Endothelial cell (in vitro differentiated cells): ENCODE data around the gene CA5A. TPM values are rescaled to one million over a fixed set of nuclear protein-coding genes. Genes with fewer than 3 reads are reported as not detected.
"Not testable (repeated sequence)": the region's sequence is repeated elsewhere in the genome, so short reads cannot be mapped to it uniquely, and the experiment has no call there.

Experiments used
- DNase-seq: peaks from one replicate; pipeline ENCODE4 v3.0.0; 2021; ENCODE audit warnings: low spot score
- H3K27ac Mint-ChIP-seq: one replicate; pipeline ENCODE4 v1.8.0; 2021; ENCODE audit warnings: mixed read lengths, inconsistent platforms; ENCODE audit not compliant: unreplicated experiment
- H3K27me3 Mint-ChIP-seq: one replicate; pipeline ENCODE4 v1.8.0; 2021; ENCODE audit warnings: mild to moderate bottlenecking, moderate library complexity, mixed read lengths, inconsistent platforms; ENCODE audit not compliant: unreplicated experiment
- H3K36me3 Mint-ChIP-seq: one replicate; pipeline ENCODE4 v1.8.0; 2021; ENCODE audit warnings: mild to moderate bottlenecking, low read depth, mixed read lengths, inconsistent platforms; ENCODE audit not compliant: unreplicated experiment
- H3K4me1 Mint-ChIP-seq: one replicate; pipeline ENCODE4 v1.8.0; 2021; ENCODE audit warnings: mild to moderate bottlenecking, mixed read lengths, inconsistent platforms; ENCODE audit not compliant: unreplicated experiment
- H3K4me3 Mint-ChIP-seq: one replicate; pipeline ENCODE4 v1.8.0; 2021; ENCODE audit warnings: mild to moderate bottlenecking, mixed read lengths, inconsistent platforms; ENCODE audit not compliant: unreplicated experiment
- H3K9me3 Mint-ChIP-seq: one replicate; pipeline ENCODE4 v1.8.0; 2021; ENCODE audit warnings: mixed read lengths, inconsistent platforms; ENCODE audit not compliant: unreplicated experiment
- total RNA-seq: library from RNA; stranded (reverse); fragmentation: NEBNext Ultra II Directional; extraction: Animal tissue kit (Norgen Biotek cat#: 25700); gene quantifications from one replicate; pipeline ENCODE4 v1.2.1, GENCODE V29; 2021; ENCODE audit not compliant: unreplicated experiment
- TF ChIP-seq, protein P1 (sequence below): fragments of 200-600 bp; sonication (generic); IDR thresholded peaks from one replicate; pipeline ENCODE4 v1.5.0; 2021; ENCODE audit warnings: antibody characterized with exemption; ENCODE audit not compliant: unreplicated experiment

Gene CA5A
- total RNA-seq, 1 donor from 2014 or later = not detected

DNA sequence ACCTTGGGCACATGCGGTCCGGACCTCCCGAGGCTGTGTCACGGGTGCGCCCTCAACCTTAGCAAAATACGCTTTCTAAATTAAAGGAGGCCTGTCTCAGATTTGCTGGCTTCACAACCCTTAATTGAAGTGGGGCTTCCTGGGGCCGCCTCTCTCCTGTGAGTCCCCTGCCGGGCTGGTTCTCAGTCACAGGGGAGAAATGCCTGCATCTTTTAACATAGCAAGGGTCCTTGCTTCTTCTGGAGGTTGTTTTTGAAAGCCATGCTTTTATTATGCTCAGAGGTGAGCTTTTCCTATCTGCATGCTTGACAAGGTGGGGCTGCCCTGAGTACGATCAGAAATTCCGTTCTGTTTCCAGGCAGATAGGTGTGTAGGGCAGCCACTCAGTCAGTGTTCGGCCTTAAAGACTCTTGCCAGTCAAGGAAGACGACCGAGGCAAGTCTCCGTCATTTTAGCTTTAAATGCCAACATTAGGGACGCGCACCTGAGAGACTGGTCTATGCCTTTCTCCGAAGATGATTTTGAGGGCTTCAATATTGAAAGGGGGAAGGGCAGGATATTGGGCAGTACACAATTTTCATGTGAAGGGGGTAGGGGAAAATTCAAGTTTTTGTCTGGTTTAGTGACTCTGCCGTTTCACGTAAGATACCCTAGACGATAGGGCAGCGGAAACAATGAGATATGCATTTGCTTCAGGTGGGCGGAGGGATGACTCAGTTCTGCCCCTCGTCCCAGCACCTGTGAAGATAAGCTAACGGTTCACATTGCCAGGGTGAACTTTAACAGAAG, 61.5 kb downstream of the CA5A start:
- H3K4me1 Mint-ChIP-seq = no peaks in the 10 kb centered on the region
- H3K36me3 Mint-ChIP-seq = no peaks in the 10 kb centered on the region
- H3K4me3 Mint-ChIP-seq = no peak overlapping the region
- no peak for DNase-seq
- peaks cover 11% of the 10 kb centered on the region for H3K27me3 Mint-ChIP-seq
- TF ChIP-seq, protein P1, sequence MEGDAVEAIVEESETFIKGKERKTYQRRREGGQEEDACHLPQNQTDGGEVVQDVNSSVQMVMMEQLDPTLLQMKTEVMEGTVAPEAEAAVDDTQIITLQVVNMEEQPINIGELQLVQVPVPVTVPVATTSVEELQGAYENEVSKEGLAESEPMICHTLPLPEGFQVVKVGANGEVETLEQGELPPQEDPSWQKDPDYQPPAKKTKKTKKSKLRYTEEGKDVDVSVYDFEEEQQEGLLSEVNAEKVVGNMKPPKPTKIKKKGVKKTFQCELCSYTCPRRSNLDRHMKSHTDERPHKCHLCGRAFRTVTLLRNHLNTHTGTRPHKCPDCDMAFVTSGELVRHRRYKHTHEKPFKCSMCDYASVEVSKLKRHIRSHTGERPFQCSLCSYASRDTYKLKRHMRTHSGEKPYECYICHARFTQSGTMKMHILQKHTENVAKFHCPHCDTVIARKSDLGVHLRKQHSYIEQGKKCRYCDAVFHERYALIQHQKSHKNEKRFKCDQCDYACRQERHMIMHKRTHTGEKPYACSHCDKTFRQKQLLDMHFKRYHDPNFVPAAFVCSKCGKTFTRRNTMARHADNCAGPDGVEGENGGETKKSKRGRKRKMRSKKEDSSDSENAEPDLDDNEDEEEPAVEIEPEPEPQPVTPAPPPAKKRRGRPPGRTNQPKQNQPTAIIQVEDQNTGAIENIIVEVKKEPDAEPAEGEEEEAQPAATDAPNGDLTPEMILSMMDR = no peak
- no peak overlapping the region for H3K27ac Mint-ChIP-seq
- no peaks in the 10 kb centered on the region for H3K9me3 Mint-ChIP-seq

DNA sequence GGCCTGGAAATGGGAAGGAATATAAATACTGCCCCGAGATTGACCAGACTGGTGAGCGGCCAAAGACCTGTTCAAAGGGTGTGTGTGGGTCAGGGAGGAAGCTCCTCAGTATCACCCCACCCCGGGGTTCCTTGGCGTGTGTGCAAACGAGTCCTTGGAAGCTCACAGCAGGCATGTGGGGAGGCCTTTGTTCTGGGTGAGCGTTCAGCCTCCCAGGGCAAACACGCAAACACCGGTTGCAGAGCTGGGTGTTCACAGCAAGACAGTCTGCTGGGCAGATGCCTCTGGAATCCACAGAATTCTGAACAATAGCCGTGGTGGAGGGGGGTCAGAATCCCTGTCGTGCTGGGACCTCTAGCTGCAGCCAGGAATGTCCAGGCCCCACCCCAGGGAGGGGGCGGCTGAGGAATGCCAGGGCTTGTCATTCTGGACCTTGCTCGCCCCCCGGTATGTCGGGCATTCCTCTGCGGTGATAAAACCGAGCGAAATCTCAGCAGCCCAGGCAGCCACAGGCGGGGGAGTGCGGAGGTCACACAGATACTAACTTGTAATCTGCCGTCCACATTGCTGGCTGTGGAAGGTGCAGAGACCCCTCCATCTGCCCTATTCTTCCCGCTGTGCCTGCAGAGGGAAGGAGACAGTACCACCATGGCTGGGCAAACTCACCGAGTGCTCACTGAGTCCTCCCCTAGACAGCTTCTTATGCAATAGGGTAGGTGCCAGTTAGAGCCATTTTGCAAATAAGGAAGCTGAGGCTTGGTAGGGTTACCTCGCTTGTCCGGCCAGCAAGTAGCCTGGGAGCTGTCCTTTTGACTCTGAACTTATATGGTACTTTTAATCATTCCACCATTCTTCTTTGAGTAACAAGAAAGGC, 65.7 kb downstream of the CA5A start:
- not testable (repeated sequence) for DNase-seq, H3K4me1 Mint-ChIP-seq, H3K9me3 Mint-ChIP-seq, H3K36me3 Mint-ChIP-seq, H3K27ac Mint-ChIP-seq
- peak overlapping the region; percentile 71 for H3K4me3 Mint-ChIP-seq
- peaks cover 16% of the 10 kb centered on the region for H3K27me3 Mint-ChIP-seq

DNA sequence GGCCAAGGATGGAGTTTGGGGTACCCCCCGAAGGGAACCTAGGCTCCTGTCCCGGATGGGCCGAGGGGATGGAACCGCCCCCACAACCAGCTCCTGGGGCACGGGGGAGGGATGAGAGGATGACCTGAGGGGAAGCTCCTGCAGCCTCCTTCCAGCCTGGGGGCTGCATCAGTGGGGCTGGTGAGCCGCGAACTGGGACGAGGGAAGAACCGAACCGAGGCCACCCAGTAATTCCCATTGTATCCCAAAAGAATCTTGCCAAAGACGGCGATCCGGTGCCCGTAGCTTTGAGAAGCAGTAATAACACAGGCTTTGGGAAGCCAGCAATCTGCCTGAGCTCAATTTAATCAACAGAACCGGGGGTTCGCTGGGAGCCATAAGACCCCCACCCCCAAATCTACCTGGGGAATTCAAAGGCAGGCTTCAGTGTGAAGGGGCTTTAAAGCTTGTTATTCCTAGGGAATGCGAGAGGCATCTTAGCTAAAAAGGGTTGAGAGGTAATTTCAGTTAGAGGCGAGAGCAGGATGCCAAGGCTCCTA, 66.4 kb downstream of the CA5A start:
- H3K27me3 Mint-ChIP-seq = peaks cover 16% of the 10 kb centered on the region
- H3K4me3 Mint-ChIP-seq = peak overlapping the region; percentile 71
- not testable (repeated sequence) for H3K27ac Mint-ChIP-seq, H3K9me3 Mint-ChIP-seq, H3K4me1 Mint-ChIP-seq, H3K36me3 Mint-ChIP-seq, DNase-seq

DNA sequence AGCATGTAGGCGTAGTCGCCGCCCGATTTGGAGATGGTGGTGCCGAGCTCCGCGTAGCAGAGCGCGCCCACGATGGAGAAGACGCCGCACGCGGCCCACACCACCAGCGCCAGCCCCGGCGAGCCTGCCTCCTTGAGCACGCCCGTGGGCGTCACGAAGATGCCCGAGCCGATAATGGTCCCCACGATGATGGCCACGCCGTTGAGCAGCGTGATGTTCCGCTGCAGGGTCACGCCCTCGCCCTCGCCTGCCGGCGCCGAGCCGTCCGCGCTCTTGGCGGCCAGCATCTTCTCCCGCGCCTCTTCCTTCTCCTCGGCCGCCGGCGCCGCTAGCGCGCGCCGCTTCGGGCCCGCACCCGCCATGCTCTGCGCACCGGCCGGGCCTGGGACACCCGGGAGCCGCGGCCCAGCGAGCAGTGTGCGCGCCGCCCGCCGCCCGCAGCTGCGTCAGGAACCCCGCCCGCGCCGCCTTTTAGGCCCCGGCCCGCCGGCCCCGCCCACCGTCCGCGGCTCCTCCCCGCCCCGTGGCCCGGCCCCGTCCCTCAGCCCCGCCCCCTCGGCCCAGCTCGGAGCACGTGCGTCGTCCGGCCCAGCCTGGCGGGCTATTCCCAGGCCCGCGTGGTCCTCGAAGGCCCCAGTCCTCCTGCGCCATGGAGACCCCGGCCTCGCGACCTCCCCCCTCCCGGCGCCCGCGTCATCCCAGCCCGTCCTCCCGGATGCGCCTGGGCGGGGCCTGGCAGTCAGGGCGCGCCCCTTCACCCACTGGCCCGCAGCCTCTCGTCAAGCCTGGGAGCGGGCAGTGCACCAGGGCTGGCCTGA, 67.1 kb downstream of the CA5A start, which contains the start of gene SLC7A5:
TSS of gene SLC7A5 (minus strand) at position 447 of the 818 bp plus-strand sequence. CDS start at position 362, 85 bp downstream.
- not testable (repeated sequence) for H3K27ac Mint-ChIP-seq, H3K9me3 Mint-ChIP-seq, H3K4me1 Mint-ChIP-seq, H3K36me3 Mint-ChIP-seq
- peaks cover 16% of the 10 kb centered on the region for H3K27me3 Mint-ChIP-seq
- peak; percentile 87 for DNase-seq
- H3K4me3 Mint-ChIP-seq = peak within 1 kb of the TSS; percentile 89

DNA sequence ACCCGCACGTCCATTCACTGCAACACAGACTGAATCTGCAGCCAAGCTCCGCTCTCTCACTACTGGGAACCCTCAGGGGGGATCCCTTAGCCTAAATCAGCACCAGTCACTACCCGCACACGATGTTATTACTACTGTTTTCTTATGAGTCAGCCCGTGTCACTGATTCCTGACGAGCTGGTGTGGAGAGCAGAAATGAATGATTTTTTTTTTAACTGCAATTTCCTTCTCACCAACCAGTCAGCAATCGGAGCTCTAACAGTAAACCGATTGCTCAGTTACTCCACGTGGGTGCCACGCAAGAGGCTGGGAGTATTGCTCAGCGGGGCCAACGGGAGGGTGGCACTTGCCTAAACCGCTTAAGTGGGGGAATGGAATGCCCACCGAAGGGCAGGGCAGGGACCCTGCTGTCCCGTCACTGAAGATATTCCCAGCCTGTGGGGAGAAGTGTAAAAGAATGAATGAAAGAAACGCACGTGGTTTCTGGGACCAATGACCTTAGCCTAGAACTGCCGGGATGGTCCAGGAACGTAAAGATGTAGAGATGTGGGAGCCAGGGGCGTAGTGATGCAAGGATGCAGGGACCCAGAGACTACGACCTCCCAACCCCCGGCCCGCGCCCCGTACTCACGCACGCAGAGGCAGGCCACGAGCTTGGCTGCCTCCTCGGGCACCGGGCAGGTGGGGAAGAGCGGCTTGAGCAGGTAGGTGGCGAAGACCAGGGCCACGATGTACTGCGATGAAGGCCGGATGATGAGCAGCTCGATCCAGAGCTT, 67.9 kb downstream of the CA5A start:
- peaks cover 16% of the 10 kb centered on the region for H3K27me3 Mint-ChIP-seq
- not testable (repeated sequence) for H3K36me3 Mint-ChIP-seq

DNA sequence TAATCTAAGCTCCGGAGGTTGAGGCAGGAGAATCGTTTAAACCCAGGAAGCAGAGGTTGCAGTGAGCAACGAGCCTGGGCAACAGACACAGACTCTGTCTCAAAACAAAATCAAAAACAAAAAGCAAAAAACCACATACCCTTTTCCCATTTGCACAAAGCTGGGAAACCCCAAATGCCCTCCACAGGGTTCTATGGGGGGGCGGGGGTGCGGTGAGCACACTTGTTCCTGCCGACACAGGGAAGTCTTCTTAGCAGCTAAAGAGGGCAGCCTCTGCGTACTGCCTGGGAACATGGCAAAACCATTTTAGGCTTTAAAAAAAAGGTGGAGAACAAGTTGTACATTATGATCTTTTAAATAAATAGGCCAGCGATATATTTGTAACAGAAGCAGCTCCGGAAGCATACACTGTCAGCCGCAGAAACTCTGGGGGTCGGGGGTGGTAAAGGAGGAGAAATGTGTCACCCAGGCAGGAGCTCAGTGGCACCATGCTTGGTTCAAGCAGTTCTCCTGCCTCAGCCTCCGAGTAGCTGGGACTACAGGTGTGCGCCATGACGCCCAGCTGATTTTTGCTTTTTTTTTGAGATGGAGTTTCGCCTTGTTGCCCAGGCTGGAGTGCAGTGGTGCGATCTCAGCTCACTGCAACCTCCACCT, 70.3 kb downstream of the CA5A start:
- H3K4me3 Mint-ChIP-seq, H3K36me3 Mint-ChIP-seq, DNase-seq, H3K27ac Mint-ChIP-seq, H3K9me3 Mint-ChIP-seq, H3K4me1 Mint-ChIP-seq: not testable (repeated sequence)
- H3K27me3 Mint-ChIP-seq = peaks cover 14% of the 10 kb centered on the region

More for the DNA sequence above, 67.9 kb downstream of the CA5A start:
- H3K27ac Mint-ChIP-seq, H3K9me3 Mint-ChIP-seq, H3K4me1 Mint-ChIP-seq, DNase-seq: not testable (repeated sequence)
- H3K4me3 Mint-ChIP-seq = peak overlapping the region; percentile 89
